ENCODE measurements around the gene FHOD3.

FHOD3 gene

GRCh38 chr18:36490897-36491296 is 193.4 kb downstream of the FHOD3 start:
- DNase-seq = no peak

DNA sequence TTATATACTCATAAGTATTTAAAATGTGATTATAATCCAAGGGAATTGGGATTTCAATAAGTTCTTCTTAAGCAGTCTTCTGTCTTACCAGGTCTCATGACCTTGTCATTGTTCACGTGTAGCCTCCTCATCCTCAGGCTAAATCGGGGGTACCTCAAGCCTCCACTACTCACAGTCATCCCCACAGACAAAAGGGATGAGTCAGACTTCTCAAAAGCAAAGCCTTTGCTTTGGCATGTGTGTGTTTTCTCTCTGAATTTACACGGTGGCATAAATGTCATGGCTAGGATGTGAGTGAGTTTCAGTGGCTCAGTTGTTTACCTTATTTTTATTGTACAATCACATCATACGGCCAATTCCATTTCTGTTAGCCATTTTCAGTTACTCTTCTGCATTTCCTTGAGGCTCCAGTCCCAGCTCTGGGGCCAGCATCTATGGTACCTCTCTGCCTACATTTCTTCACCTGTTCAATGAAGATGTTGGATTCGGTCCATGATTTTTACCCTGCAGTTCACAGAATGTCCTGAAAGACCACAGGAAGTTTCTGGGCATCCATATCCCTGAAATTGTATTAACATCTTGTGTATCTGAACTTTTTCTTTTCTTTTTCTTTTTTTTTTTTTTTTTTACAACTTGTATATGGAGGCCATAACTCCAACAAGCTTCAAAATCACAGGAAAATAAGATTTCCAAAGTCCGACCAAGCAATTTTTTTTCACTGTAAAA is 195.3 kb downstream of the FHOD3 start:
- no peak for DNase-seq

- DNase-seq = no peak
These were observed 196.0 kb downstream of the FHOD3 start for GRCh38 chr18:36493349-36494159.

GRCh38 chr18:36494160-36494437 is 196.6 kb downstream of the FHOD3 start:
- DNase-seq = no peak

GRCh38 chr18:36496022-36496421 is 198.5 kb downstream of the FHOD3 start:
- DNase-seq = no peak

GRCh38 chr18:36499938-36500337 is 202.4 kb downstream of the FHOD3 start:
- DNase-seq = no peak

GRCh38 chr18:36501100-36501499 is 203.6 kb downstream of the FHOD3 start:
- no peak for DNase-seq

- no peak for DNase-seq
These were observed 206.0 kb downstream of the FHOD3 start for GRCh38 chr18:36503477-36503876.

DNA sequence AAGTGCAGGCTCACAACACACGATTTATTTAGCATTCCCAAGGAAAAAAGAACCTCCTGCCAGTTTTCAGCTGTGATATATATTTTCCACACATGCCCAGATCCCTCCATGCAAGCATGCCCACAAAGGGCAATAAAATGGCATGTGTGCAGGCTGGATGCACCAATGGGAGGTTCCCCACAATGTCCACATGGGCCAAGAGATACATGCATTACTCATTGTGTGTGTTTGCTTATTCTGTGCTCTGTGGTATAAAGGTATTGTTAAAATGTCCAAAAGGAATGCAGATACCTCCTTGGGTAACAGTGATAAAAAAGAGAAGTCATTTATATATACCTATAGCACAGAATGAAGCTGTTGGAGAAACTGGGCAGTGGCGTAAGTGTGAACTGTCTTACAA is 207.4 kb downstream of the FHOD3 start:
- no peak for DNase-seq

DNA sequence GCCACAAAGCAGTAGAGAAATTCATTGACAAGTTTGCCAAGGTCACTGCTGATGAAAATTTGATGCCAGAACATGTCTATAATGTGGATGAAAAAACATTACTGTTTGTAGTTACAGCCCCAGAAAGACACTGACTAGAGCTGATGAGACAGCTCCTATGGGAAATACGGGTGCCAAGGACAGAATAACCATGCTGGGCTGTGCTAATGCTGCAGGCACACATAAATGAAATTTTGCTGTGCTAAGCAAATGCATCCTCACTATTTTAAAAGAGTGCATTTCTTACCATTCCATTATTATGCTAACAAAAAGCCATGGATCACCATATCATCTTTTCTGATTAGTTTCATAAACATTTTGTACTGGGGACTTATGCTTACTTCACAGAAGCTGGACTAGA is 208.2 kb downstream of the FHOD3 start:
- DNase-seq = no peak

- DNase-seq = no peak
These were observed 212.2 kb downstream of the FHOD3 start for GRCh38 chr18:36509646-36510197.

- DNase-seq = no peak
These were observed 214.4 kb downstream of the FHOD3 start for GRCh38 chr18:36511791-36512352.

DNA sequence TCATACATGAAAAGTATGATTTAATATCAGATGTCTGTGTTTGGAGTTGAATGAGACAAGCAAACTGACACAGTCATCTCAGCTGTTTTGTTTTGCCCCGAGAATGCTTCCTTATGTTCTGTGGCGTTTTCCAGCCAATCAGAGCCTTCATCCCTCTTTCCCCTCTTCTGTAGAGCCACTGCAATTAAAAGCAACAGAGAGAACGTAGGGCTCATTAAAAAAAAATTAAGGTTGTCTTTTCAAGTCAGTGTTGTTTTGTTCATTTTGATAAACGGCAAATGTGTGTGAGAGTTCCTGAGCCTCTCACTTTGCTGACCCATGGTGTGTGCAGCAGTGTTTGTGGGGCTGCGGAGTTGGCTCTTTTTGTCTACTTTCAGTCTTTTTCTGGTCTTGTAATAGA is 216.0 kb downstream of the FHOD3 start:
- DNase-seq = no peak

- no peak for DNase-seq
These were observed 217.3 kb downstream of the FHOD3 start for GRCh38 chr18:36514778-36515177.

DNA sequence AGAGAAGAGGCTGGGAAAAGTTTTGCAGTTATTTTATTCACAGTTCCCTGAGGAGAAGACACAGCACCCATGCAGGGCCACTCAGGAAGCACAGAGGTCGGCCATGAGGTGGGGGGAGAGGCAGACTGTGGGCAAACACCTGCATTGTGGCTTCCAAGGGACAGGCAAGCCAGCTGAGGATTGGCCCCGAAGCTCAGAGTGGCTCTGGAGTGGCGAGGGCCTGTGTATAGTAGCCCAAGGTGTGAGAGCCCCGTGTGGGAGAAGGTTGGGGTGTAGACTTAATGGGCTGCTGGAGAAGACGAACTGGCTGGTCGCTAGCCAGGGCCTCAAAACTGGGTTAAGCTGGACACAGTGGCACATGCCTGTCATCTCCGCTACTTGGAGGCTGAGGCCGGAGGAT is 218.7 kb downstream of the FHOD3 start:
- DNase-seq = no peak

- no peak for DNase-seq
These were observed 219.2 kb downstream of the FHOD3 start for GRCh38 chr18:36516726-36517125.

DNA sequence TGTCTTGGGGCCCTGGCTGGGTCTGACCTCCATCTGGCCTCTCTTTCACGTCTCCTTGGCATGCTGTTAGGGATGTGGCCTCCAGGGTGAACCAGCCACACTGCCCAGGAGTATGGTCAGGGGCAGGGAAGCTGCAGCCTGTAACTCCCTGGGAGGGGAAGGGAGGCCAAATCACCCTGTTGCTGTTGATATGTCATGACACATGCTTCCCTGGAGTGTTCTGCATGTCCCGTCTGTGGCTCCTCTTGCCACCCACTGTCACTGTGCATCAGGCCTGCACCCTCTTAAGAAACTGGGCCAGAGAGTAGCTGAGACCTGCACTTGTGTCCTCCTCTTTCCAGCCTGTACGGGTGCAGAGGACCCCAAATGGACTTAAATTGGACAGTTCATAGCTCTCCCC is 221.3 kb downstream of the FHOD3 start:
- DNase-seq = no peak

DNA sequence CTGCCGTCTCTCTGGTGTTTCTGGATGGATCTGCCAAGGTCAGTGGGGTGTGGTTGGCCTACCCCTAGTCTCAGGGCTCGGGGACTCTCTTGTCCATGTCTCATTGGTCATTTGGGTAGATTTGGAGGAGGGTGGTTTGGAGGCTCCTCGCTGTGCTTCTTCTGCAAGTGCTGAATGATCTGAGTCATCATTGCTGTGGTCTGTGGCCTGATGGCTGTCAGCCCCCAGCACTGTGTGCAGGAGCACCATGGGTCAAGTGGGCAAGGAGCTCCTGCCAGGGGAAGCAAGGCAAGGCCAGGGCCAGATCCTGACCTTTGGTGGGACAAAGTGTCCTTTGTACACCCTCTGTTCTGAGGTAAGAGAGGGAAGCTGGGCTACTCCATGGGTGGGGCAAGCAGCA is 221.8 kb downstream of the FHOD3 start:
- no peak for DNase-seq

DNA sequence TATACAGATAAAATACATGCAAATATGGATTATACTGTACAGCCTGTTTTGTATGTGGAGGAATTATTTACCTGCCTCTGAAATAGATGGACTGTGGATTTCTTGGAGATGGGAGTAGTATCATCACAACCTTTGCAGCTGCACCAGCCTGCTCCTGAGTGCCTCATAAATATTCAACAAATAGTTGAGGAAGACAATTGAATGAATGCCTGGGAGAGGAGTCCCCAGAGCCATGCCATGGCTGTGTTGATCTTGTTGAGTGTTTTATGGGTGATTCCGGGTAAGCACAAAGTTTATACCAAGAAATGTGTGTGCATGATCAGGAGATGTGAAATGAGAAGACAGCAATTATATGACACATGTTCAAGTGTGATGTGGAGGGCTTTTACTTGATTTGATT is 225.0 kb downstream of the FHOD3 start:
- no peak for DNase-seq

GRCh38 chr18:36525913-36526312 is 228.4 kb downstream of the FHOD3 start:
- no peak for DNase-seq

- DNase-seq = no peak
These were observed 229.1 kb downstream of the FHOD3 start for GRCh38 chr18:36526611-36527010.

DNA sequence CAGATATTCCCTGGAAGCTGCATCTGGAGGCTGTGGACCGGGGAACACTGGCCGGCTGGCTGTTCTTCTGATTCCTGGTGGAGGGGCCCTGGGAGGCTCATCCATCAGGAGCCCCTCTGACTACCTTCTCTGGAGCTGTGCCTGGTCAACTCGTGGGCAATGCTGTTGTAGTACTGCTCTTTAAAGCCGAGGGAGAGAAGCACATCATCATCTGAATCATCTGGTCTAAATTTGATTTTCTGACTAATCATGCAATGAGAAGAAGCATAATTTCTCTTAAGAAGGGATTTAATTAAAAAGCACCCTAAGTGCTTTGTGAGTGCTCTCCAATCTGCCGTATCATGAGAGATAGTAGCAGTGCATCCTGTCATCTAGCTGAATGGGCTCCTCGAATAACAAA is 229.5 kb downstream of the FHOD3 start:
- DNase-seq = no peak

- no peak for DNase-seq
These were observed 230.4 kb downstream of the FHOD3 start for GRCh38 chr18:36527740-36528455.

Measured in CD4-positive, alpha-beta T cell treated with Interferon gamma for 1 hour (primary cell).